Measurements from ENCODE around the gene CCDC9B. TPM values are rescaled to one million over a fixed set of nuclear protein-coding genes. Genes with fewer than 3 reads are reported as not detected.

CCDC9B gene
- total and polyA plus RNA-seq, 2 of the 4 experiments (the other 2 are of a cell fraction), result 19.7 to 30.9 TPM

GRCh38 chr15:40290545-40290917 is 50.2 kb downstream of the CCDC9B start:
- Histone ChIP-seq H3K14ac (replicated peaks; ENCODE audit: low read depth, low read length) (no peak overlapping the region), H3K56ac (ENCODE audit: extremely low read depth, insufficient read depth, low read length) (no peak overlapping the region), H2BK15ac (ENCODE audit: low read depth, low read length) (no peak overlapping the region), H2BK5ac (ENCODE audit: low read depth, low read length, poor library complexity, severe bottlenecking) (no peak overlapping the region), H3K36me3 (ENCODE audit: control insufficient read depth, insufficient read depth, low read length) (no peaks in the 10 kb centered on the region), H3K27ac (ENCODE audit: insufficient read depth, low read length) (no peak overlapping the region), H3K9me3 (ENCODE audit: control insufficient read depth, insufficient read depth, low read length) (no peaks in the 10 kb centered on the region), H3K4me1 (ENCODE audit: control insufficient read depth, insufficient read depth, low read length) (peaks cover 4% of the 10 kb centered on the region), H4K91ac (ENCODE audit: insufficient read depth, low read depth, low read length) (no peak overlapping the region), H3K4ac (ENCODE audit: low read depth, low read length) (no peak overlapping the region), H4K20me1 (ENCODE audit: insufficient read depth, low read length) (no peaks in the 10 kb centered on the region), H3K9me1 (ENCODE audit: insufficient read depth, low read length) (no peaks in the 10 kb centered on the region), H2BK20ac (ENCODE audit: low read depth, low read length) (no peak overlapping the region), H2AFZ (replicated peaks; ENCODE audit: low read length, poor library complexity) (peak overlapping the region; percentile 58), H3K4me3 (ENCODE audit: insufficient read depth, low read depth, low read length) (no peak overlapping the region), H3K9ac (ENCODE audit: low read depth, low read length) (no peak overlapping the region), H4K5ac (ENCODE audit: low read depth, low read length) (no peak overlapping the region), H3K27me3 (ENCODE audit: control insufficient read depth, insufficient read depth, low read length) (peaks cover 65% of the 10 kb centered on the region), H3K23ac (ENCODE audit: low read depth, low read length) (no peak overlapping the region), H3K79me1 (ENCODE audit: low read depth in 1 of 2, low read length in 2 of 2) (no peaks in the 10 kb centered on the region), H2AK9ac (replicated peaks; ENCODE audit: low read depth, low read length, poor library complexity) (no peak overlapping the region), H4K8ac (ENCODE audit: low read depth in 2 of 2, low read length in 2 of 2) (no peak overlapping the region), H2AK5ac (ENCODE audit: low read depth, low read length) (no peak overlapping the region), H3K4me2 (ENCODE audit: low read depth, low read length) (no peak overlapping the region), H2BK120ac (ENCODE audit: low read depth, low read length) (no peak overlapping the region), H3K18ac (ENCODE audit: low read depth, low read length) (no peak overlapping the region)
- dilution Hi-C loops (cut with HindIII; ENCODE audit: low sequenced_read_pairs, unreplicated experiment), result no loop called here
- ChIA-PET POLR2A (ENCODE audit: unreplicated experiment) (interaction anchor here (1.2 kb wide), 1 partner anchor 10 kb away, joined by 7 read pairs; no protein-coding TSS in a partner anchor), CTCF (interaction anchor here (0.9 to 2.6 kb wide), 4 partner anchors 11 to 32 kb away, joined by 3 to 13 read pairs (median 4); no protein-coding TSS in a partner anchor)
- BruUV-seq (replicated peaks), result no TSS peak
- ATAC-seq (ENCODE audit: low read depth) (no peak), DNase-seq (no peak)
- in situ Hi-C loops (cut with MboI; ENCODE audit: low sequenced_read_pairs), result no loop called here
- TF ChIP-seq CHD1 (IDR thresholded peaks at IDR 0.05; ENCODE audit: low read depth, low read length) (no peak), BHLHE40 (IDR thresholded peaks at IDR 0.05; ENCODE audit: low read depth, low read length) (no peak), NFE2L2 (IDR thresholded peaks at IDR 0.05; ENCODE audit: low read depth, low read length) (no peak), POLR2A (IDR thresholded peaks at IDR 0.05; ENCODE audit: low read depth, low read length) (no peak), RCOR1 (IDR thresholded peaks at IDR 0.05; ENCODE audit: insufficient replicate concordance, low read length) (no peak), RAD21 (IDR thresholded peaks at IDR 0.05; ENCODE audit: low read length) (no peak), FOS (IDR thresholded peaks at IDR 0.05; ENCODE audit: low read depth, low read length) (no peak), MXI1 (IDR thresholded peaks at IDR 0.05; ENCODE audit: borderline replicate concordance, low read depth, low read length) (no peak), CEBPB (IDR thresholded peaks at IDR 0.05; ENCODE audit: low read depth, low read length) (no peak), ELK1 (IDR thresholded peaks at IDR 0.05; ENCODE audit: borderline replicate concordance, low read depth, low read length) (no peak), CTCF (conservative IDR thresholded peaks at IDR 0.05; ENCODE audit: low read depth, low read length) (no peak), USF2 (IDR thresholded peaks at IDR 0.05; ENCODE audit: low read depth, low read length) (no peak)
- intact Hi-C loops (cut with micrococcal nuclease), result no loop called here
- WGBS, 2 experiments (ENCODE audit: extremely low coverage in 2 of 2, insufficient read length in 1 of 2), result 35% methylated on average over 5 of the region's 12 CpGs; no CpG with 5 or more reads in 1 of the 2 experiments

Measured in IMR-90 (cell line).